NCI-H146 (cell line): ENCODE measurements around the gene STX2.
"Not testable (repeated sequence)": the region's sequence is repeated elsewhere in the genome, so short reads cannot be mapped to it uniquely, and the experiment has no call there.

Experiments
- DNase-seq: peaks from one replicate; lab custom pipeline; 2025; lab: John Stamatoyannopoulos, UW

STX2 gene

GRCh38 chr12:130764475-130765185 lies 74.4 kb downstream of the STX2 start:
- DNase-seq, result no peak

- no peak for DNase-seq
Measured at GRCh38 chr12:130764073-130764472, 75.0 kb downstream of the STX2 start.

GRCh38 chr12:130762319-130762675 lies 76.8 kb downstream of the STX2 start:
- DNase-seq, result no peak

- DNase-seq, result peak; percentile 70
Measured at GRCh38 chr12:130761537-130762318, 77.3 kb downstream of the STX2 start.

- DNase-seq, result no peak
Measured at GRCh38 chr12:130754234-130754901, 84.7 kb downstream of the STX2 start.

- peak; percentile 74 for DNase-seq
Measured at GRCh38 chr12:130752692-130753230, 86.3 kb downstream of the STX2 start.

- not testable (repeated sequence) for DNase-seq
Measured at GRCh38 chr12:130752037-130752436, 87.0 kb downstream of the STX2 start.

- DNase-seq, result no peak
Measured at GRCh38 chr12:130748786-130749185, 90.3 kb downstream of the STX2 start.

GRCh38 chr12:130747867-130748740 lies 90.9 kb downstream of the STX2 start:
- peak; percentile 71 for DNase-seq

GRCh38 chr12:130746546-130746945 lies 92.5 kb downstream of the STX2 start:
- no peak for DNase-seq

- no peak for DNase-seq
Measured at GRCh38 chr12:130745921-130746320, 93.1 kb downstream of the STX2 start.

GRCh38 chr12:130744274-130744673 lies 94.8 kb downstream of the STX2 start:
- no peak for DNase-seq

GRCh38 chr12:130743606-130744005 lies 95.4 kb downstream of the STX2 start:
- DNase-seq, result no peak

- DNase-seq, result no peak
Measured at GRCh38 chr12:130743176-130743575, 95.9 kb downstream of the STX2 start.

GRCh38 chr12:130742716-130743115 lies 96.3 kb downstream of the STX2 start:
- no peak for DNase-seq

- DNase-seq, result no peak
Measured at GRCh38 chr12:130742112-130742511, 96.9 kb downstream of the STX2 start.
